ENCODE measurements around the gene ELMOD3.
"Not testable (repeated sequence)": the region's sequence is repeated elsewhere in the genome, so short reads cannot be mapped to it uniquely, and the experiment has no call there.

Gene ELMOD3

DNA sequence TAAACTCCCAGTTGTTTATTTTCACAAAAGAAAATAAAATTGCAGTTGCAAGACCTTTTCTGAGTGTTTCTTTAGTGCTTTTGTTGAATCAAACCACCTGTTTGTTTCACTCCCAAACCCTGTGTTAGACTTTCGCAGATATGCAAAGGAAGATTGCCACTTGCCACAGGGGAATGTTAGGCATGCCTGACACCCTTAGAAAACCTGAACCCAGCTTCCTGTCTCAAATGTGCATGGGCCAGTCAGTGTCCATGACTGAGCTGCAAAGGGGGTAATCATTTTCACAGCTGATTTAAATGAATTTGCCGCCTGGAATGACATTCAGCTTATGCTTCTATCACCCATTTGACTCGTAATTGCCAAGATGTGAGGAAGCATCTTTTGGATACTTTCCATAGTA is 44.2 kb upstream of the ELMOD3 start:
- CTCF ChIA-PET = interaction anchor here (0.9 to 3.3 kb wide), 5 partner anchors 10 to 385 kb away, joined by 3 to 46 read pairs (median 3); no protein-coding TSS in a partner anchor
- POLR2A ChIA-PET = no interaction called here
- no peak for DNase-seq (ENCODE audit: extremely low spot score)
- TF ChIP-seq, protein P1, sequence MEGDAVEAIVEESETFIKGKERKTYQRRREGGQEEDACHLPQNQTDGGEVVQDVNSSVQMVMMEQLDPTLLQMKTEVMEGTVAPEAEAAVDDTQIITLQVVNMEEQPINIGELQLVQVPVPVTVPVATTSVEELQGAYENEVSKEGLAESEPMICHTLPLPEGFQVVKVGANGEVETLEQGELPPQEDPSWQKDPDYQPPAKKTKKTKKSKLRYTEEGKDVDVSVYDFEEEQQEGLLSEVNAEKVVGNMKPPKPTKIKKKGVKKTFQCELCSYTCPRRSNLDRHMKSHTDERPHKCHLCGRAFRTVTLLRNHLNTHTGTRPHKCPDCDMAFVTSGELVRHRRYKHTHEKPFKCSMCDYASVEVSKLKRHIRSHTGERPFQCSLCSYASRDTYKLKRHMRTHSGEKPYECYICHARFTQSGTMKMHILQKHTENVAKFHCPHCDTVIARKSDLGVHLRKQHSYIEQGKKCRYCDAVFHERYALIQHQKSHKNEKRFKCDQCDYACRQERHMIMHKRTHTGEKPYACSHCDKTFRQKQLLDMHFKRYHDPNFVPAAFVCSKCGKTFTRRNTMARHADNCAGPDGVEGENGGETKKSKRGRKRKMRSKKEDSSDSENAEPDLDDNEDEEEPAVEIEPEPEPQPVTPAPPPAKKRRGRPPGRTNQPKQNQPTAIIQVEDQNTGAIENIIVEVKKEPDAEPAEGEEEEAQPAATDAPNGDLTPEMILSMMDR (IDR thresholded peaks at IDR 0.05; ENCODE audit: control extremely low read depth, extremely low read depth, low read depth, missing control alignments) = no peak

DNA sequence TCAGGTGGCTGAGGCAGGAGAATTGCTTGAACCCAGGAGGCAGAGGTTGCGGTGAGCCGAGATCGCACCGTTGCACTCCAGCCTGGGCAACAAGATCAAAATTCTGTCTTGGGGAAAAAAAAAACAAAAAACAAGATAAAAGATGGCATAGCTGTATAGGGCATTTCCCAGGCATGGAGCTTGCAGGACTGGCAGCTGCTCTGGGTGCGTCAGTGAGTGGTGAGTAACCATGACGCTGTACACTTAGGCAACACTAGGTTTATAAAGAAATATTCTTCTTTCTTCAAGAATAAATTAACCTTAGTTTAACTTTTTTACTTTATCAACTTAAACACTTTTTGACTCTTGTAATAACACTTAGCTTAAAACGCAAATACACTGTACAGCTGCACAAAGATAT is 42.2 kb upstream of the ELMOD3 start:
- CTCF ChIA-PET = interaction anchor here (0.7 to 4.6 kb wide), 4 partner anchors 13 to 239 kb away, joined by 3 to 28 read pairs (median 4); no protein-coding TSS in a partner anchor
- TF ChIP-seq, protein P1 (IDR thresholded peaks at IDR 0.05; ENCODE audit: control extremely low read depth, extremely low read depth, low read depth, missing control alignments) = no peak
- POLR2A ChIA-PET = interaction anchor here (1.0 kb wide), 1 partner anchor 42 kb away, joined by 3 read pairs; the partner anchor contains the start of genes ELMOD3 and RETSAT
- no peak for DNase-seq (ENCODE audit: extremely low spot score)

DNA sequence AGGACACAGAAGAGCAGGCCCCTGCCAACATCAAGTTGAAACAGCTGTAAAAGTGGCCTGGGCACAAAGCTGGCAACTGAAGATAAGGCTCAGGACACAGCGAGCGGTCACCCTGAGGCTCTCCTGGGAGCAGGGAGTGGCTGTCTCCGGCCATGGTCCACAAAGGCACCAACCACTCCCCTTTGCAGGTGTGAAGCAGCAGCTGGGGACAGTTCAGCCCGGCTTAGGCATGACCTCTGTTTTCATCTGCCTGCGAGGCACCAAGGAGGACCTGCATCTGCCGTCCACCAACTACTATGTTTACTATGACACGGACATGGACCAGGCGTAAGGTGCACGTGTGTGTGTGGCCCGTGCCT is 39.7 kb upstream of the ELMOD3 start:
- no peak for DNase-seq (ENCODE audit: extremely low spot score)
- CTCF ChIA-PET = interaction anchor here (1.9 to 4.6 kb wide), 3 partner anchors 16 to 389 kb away, joined by 5 to 28 read pairs (median 5); no protein-coding TSS in a partner anchor
- TF ChIP-seq, protein P1 (IDR thresholded peaks at IDR 0.05; ENCODE audit: control extremely low read depth, extremely low read depth, low read depth, missing control alignments) = no peak
- POLR2A ChIA-PET = interaction anchor here (0.6 kb wide), 1 partner anchor 28 kb away, joined by 4 read pairs; no protein-coding TSS in a partner anchor

DNA sequence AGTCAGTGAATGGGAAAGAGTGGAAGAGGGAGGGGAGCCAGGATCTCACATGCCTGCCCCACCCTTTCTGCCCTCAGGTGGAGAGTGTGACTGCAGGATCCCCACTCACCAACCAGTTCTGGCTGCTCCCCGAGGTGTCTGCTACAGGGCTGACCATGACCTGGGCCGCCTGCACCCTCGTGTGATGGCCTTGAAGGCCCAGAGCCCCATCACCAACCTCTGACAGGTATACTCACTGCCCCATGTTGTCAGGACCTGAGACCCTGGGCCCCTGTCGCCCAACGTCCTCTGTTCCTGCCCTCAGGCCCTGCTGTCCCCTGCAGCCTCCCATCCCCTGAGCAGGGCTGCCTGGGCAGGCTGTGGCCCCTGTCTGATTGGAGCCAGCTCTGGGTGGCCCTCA is 38.6 kb upstream of the ELMOD3 start:
- CTCF ChIA-PET = interaction anchor here (4.6 to 6.3 kb wide), 2 partner anchors 17 kb away, joined by 28 to 48 read pairs; no protein-coding TSS in a partner anchor

DNA sequence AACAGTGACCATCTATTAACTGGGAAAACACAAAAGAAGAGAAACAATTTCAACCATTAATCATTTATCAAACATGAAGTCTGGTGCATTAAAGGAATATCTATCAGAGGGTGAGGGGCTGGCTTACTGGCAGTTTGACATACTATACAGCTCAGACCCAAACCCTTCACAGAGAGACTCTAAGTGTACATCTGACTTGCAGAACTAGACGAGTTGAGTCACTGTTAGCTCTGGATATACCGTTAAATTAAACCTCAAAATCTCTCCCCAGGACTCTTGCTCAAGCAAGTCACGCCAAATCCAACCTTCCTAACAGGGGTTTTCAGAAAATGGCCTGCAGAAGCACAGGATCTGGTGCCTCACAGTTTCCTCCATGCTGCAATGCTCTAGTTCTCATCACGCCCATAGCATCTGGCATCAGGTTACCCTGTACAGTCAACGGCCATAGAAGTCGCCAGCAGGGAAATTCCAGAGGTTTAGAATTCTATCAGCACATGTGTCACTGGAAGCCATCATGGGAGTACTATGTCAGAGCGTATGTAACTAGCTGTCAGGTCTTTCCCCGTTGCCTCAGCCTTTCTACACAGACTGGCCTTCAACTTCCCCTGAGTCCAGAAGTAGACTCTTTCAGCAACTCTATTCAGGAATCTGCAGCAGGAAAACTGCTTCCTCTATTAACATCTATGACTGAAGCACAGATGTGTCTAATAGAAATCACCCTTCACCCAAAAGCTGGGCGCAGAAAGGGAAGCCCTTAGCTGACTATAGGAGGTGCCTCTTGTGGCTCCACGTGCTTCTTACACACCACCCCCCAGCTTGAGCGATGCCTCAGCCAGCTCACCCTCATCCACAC is 36.1 kb upstream of the ELMOD3 start:
- CTCF ChIA-PET = interaction anchor here (1.0 to 6.3 kb wide), 5 partner anchors 9 to 360 kb away, joined by 4 to 48 read pairs (median 4); partner anchors contain the start of gene TGOLN2
- POLR2A ChIA-PET = interaction anchor here (0.7 to 0.9 kb wide), 2 partner anchors 9 to 363 kb away, joined by 5 to 6 read pairs; partner anchors contain the start of gene TGOLN2

More for the DNA sequence above, 38.6 kb upstream of the ELMOD3 start:
- POLR2A ChIA-PET; DNase-seq (ENCODE audit: extremely low spot score): not testable (repeated sequence)

DNA sequence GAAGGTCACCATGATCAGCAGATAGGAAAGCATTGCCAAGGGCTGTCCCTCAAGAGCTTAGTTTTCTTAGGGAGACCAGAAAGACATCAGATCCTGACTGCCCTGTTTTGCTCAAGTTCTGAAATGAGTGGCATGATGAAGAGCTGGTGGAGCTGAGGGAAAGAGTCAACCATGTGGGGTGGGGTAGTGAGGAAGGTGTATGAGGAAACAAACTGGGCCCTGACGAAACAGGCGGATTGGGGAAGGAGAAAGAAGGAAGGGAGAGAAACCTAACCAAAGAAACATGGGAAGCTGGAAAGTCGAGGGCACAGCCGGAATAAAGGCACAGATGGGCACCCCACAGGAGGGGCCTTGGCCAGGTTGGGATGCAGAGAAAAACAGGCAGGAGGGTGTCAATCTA is 34.8 kb upstream of the ELMOD3 start:
- TF ChIP-seq, protein P1 (IDR thresholded peaks at IDR 0.05; ENCODE audit: control extremely low read depth, extremely low read depth, low read depth, missing control alignments) = no peak
- ChIA-PET POLR2A (interaction anchor here (0.7 to 0.9 kb wide), 2 partner anchors 219 to 868 kb away, joined by 3 read pairs; partner anchors contain the start of gene MAT2A), CTCF (interaction anchor here (1.0 to 6.3 kb wide), 7 partner anchors 8 to 359 kb away, joined by 3 to 48 read pairs (median 4); partner anchors contain the start of gene TGOLN2)
- DNase-seq (ENCODE audit: extremely low spot score) = no peak

More for the DNA sequence above, 36.1 kb upstream of the ELMOD3 start:
- DNase-seq (ENCODE audit: extremely low spot score) = no peak
- TF ChIP-seq, protein P1 (IDR thresholded peaks at IDR 0.05; ENCODE audit: control extremely low read depth, extremely low read depth, low read depth, missing control alignments) = no peak

All from GM10248 (cell line).